SKM-1 treated with dmso at 0.1 percent for 144 hours (cell line): Measurements from ENCODE around the gene BTN3A1.
A peak's percentile ranks its signal among the peaks of the same experiment; 100 is the strongest.

Source experiments
- DNase-seq: peaks from one replicate; lab custom pipeline; 2025; ENCODE audit not compliant: unreplicated experiment; lab: John Stamatoyannopoulos, UW

BTN3A1 gene

GRCh38 chr6:26379292-26379691, 22.8 kb upstream of the BTN3A1 start:
- DNase-seq, result no peak

- DNase-seq, result no peak
Measured at GRCh38 chr6:26379740-26380139, 22.3 kb upstream of the BTN3A1 start.

- no peak for DNase-seq
Measured at GRCh38 chr6:26380256-26380655, 21.8 kb upstream of the BTN3A1 start.

- no peak for DNase-seq
Measured at GRCh38 chr6:26382121-26382520, 20.0 kb upstream of the BTN3A1 start.

GRCh38 chr6:26383624-26384417, 18.3 kb upstream of the BTN3A1 start:
- no peak for DNase-seq

GRCh38 chr6:26385734-26386125, 16.3 kb upstream of the BTN3A1 start:
- no peak for DNase-seq

GRCh38 chr6:26387565-26387964, 14.5 kb upstream of the BTN3A1 start:
- DNase-seq, result no peak

- no peak for DNase-seq
Measured at GRCh38 chr6:26388014-26388413, 14.1 kb upstream of the BTN3A1 start.

GRCh38 chr6:26388441-26388840, 13.6 kb upstream of the BTN3A1 start:
- DNase-seq, result no peak

GRCh38 chr6:26389349-26389894, 12.7 kb upstream of the BTN3A1 start:
- DNase-seq, result peak; percentile 72

- DNase-seq, result no peak
Measured at GRCh38 chr6:26390531-26390930, 11.5 kb upstream of the BTN3A1 start.

GRCh38 chr6:26392932-26393636, 9.0 kb upstream of the BTN3A1 start:
- DNase-seq, result no peak

GRCh38 chr6:26394289-26394688, 7.8 kb upstream of the BTN3A1 start:
- no peak for DNase-seq

GRCh38 chr6:26398555-26398954, 3.5 kb upstream of the BTN3A1 start:
- DNase-seq, result no peak

GRCh38 chr6:26400626-26401025, 1.4 kb upstream of the BTN3A1 start:
- DNase-seq, result peak; percentile 25

- no peak for DNase-seq
Measured at GRCh38 chr6:26401389-26401986, 587 bp upstream of the BTN3A1 start.

- DNase-seq, result no peak
Measured at GRCh38 chr6:26403893-26404292, 1.8 kb downstream of the BTN3A1 start.

- DNase-seq, result no peak
Measured at GRCh38 chr6:26404546-26404945, 2.5 kb downstream of the BTN3A1 start.

GRCh38 chr6:26408828-26409730, 7.0 kb downstream of the BTN3A1 start:
- no peak for DNase-seq

- DNase-seq, result no peak
Measured at GRCh38 chr6:26411751-26412150, 9.7 kb downstream of the BTN3A1 start.

GRCh38 chr6:26412228-26412627, 10.2 kb downstream of the BTN3A1 start:
- no peak for DNase-seq
